Left lung (tissue), 14 donors: Measurements from ENCODE around the gene RELB. TPM values are rescaled to one million over a fixed set of nuclear protein-coding genes. Genes with fewer than 3 reads are reported as not detected.

ENCODE experiments used
- ATAC-seq: fragments of 200-7000 bp; cut with Tn5 transposase; one replicate; pipeline ENCODE4 v1.9.1; 2020; ENCODE audit warnings: moderate library complexity
- DNase-seq, 4 donors: peaks; one replicate each; pipeline ENCODE4 v3.0.0-alpha.2; 2013 to 2020
- H3K27ac ChIP-seq, 2 donors: fragments of 200-600 bp; sonication (generic) in 1 of 2; one replicate each; pipeline versions ENCODE4 v1.5.0 to v1.8.0; 2020 to 2021
- H3K27me3 ChIP-seq, 2 donors: fragments of 200-600 bp; sonication (generic) in 1 of 2; one replicate each; pipeline versions ENCODE4 v1.5.0 to v1.8.0; 2020 to 2021
- H3K36me3 ChIP-seq, 2 donors: fragments of 200-600 bp; sonication (generic) in 1 of 2; one replicate each; pipeline versions ENCODE4 v1.5.0 to v1.8.0; 2020 to 2021
- H3K4me1 ChIP-seq, 2 donors: fragments of 200-600 bp; one replicate each; pipeline ENCODE4 v1.8.0; 2021
- H3K4me3 ChIP-seq, 2 donors: fragments of 200-600 bp; sonication (generic) in 1 of 2; one replicate each; pipeline versions ENCODE4 v1.5.0 to v1.8.0; 2020 to 2021; ENCODE audit warnings: mild to moderate bottlenecking in 1 of 2
- H3K9me3 ChIP-seq, 2 donors: fragments of 200-600 bp; sonication (generic) in 1 of 2; one replicate each; pipeline versions ENCODE4 v1.5.0 to v1.8.0; 2020 to 2021
- CTCF ChIP-seq, 2 donors: fragments of 200-600 bp; sonication (generic) in 1 of 2; IDR thresholded peaks; one replicate each; pipeline versions ENCODE4 v1.5.0 to v1.8.0; 2021; ENCODE audit warnings: antibody characterized with exemption in 2 of 2
- intact Hi-C, 2 donors: fragments of 100-400 bp; cut with DNase I; formaldehyde crosslinking; loops; one replicate each; pipeline versions ENCODE4 v1.11.2 to v1.14.2; 2022
- long read RNA-seq, 12 donors: library from polyadenylated mRNA in 2 of 12; unstranded in 2 of 12; transcript quantifications; one replicate each; pipeline ENCODE4 v2.0.0 and lab custom pipeline, GENCODE V29; 2019 to 2026
- polyA plus RNA-seq, 6 donors: library from polyadenylated mRNA; unstranded; fragments of 120-200 nt; gene quantifications; one replicate each; pipeline ENCODE4 v1.2.1, GENCODE V29; 2013; ENCODE audit not compliant: insufficient read length in 6 of 6
- total RNA-seq, 2 donors: library from RNA; stranded (reverse); fragmentation: NEBNext Ultra II Directional; extraction: Animal tissue kit (Norgen Biotek cat#: 25700); gene quantifications; one replicate each; pipeline ENCODE4 v1.2.1, GENCODE V29; 2021
- donor health status: DM: no; HTN: yes; CAD: no.
- donor health status: DM: no; HTN: no; CAD: no.

The RELB gene
- total RNA-seq (10 to 100 TPM; 13.2 to 18.7 TPM), polyA plus RNA-seq (1 to 10 TPM; 3.7 to 6.0 (median 5.2) TPM)
- long read RNA-seq, donor 1 = 0 reads
- long read RNA-seq, donor 2, partial matches to known transcripts = 0 of 1 reads
- long read RNA-seq, donor 2, other reads (novel, unspliced or antisense) = 0 of 1 reads
- long read RNA-seq, donor 3 = 0 reads
- long read RNA-seq, donor 4, partial matches to known transcripts = 4 of 12 reads
- long read RNA-seq, donor 4, other reads (novel, unspliced or antisense) = 5 of 12 reads
- long read RNA-seq, donor 5 = 0 reads
- long read RNA-seq, donor 6 = 0 reads
- long read RNA-seq, donor 7 = 0 reads
- long read RNA-seq, donor 8 = 0 reads
- long read RNA-seq, donor 9 = 0 reads
- long read RNA-seq, donor 10, transcript RELB-202 (11 exons, 2,219 nt) = major isoform, 6 of 16 reads
- long read RNA-seq, donor 10, partial matches to known transcripts = 9 of 16 reads
- long read RNA-seq, donor 10, other reads (novel, unspliced or antisense) = 1 of 16 reads
- long read RNA-seq, donor 11 = 0 reads
- long read RNA-seq, donor 12 = 0 reads

GRCh38 chr19:45001087-45001739 lies at the start of gene RELB:
Gene RELB, plus strand, starts transcription at chr19:45001464. Its CDS starts 116 bp downstream, at chr19:45001580.
- Histone ChIP-seq H3K27me3 (no peaks in the 10 kb centered on the region), H3K27ac (peak within 1 kb of the TSS; percentile 97 to 98), H3K9me3 (no peaks in the 10 kb centered on the region), H3K4me3 (peak within 1 kb of the TSS; percentile 58 to 70), H3K36me3 (peaks cover 0 to 35% of the 10 kb centered on the region in 2 donors), H3K4me1 (peaks cover 5 to 15% of the 10 kb centered on the region in 2 donors)
- TF ChIP-seq CTCF (IDR thresholded peaks at IDR 0.05) = no peak
- DNase-seq (peak; percentile 80 to 96 (median 94)), ATAC-seq (peak; percentile 57)
- intact Hi-C loops = no loop called here

GRCh38 chr19:44954278-44954648 lies 47.0 kb upstream of the RELB start:
- peaks cover 7 to 49% of the 10 kb centered on the region in 2 donors for H3K4me1 ChIP-seq
- peaks cover 0 to 10% of the 10 kb centered on the region in 2 donors for H3K36me3 ChIP-seq
- DNase-seq (no peak), ATAC-seq (no peak)
- peak overlapping the region; percentile 87 to 94 for H3K27ac ChIP-seq
- intact Hi-C loops = loop anchor here in 1 of 2 donors (5.0 kb wide), 1 partner anchor 52 kb away; no protein-coding TSS in a partner anchor
- no peaks in the 10 kb centered on the region for H3K9me3 ChIP-seq
- no peaks in the 10 kb centered on the region for H3K27me3 ChIP-seq
- peak overlapping the region; percentile 91 to 97 for H3K4me3 ChIP-seq
- no peak for TF ChIP-seq CTCF (IDR thresholded peaks at IDR 0.05)

GRCh38 chr19:44954649-44955504 lies 46.4 kb upstream of the RELB start, which contains the start of gene CLPTM1:
Gene CLPTM1, plus strand, starts transcription at chr19:44955380. Its CDS starts 16 bp downstream, at chr19:44955396.
- no peaks in the 10 kb centered on the region for H3K27me3 ChIP-seq
- H3K4me1 ChIP-seq = peaks cover 7 to 49% of the 10 kb centered on the region in 2 donors
- no peaks in the 10 kb centered on the region for H3K9me3 ChIP-seq
- no peak for TF ChIP-seq CTCF (IDR thresholded peaks at IDR 0.05)
- intact Hi-C loops = loop anchor here in 1 of 2 donors (5.0 kb wide), 1 partner anchor 53 kb away; no protein-coding TSS in a partner anchor
- ATAC-seq = peak; percentile 95
- H3K36me3 ChIP-seq = peaks cover 0 to 5% of the 10 kb centered on the region in 2 donors
- DNase-seq = peak; percentile 97 to 99 (median 98)
- peak within 1 kb of the TSS; percentile 87 to 94 for H3K27ac ChIP-seq
- peak within 1 kb of the TSS; percentile 91 to 97 for H3K4me3 ChIP-seq

GRCh38 chr19:44955505-44956439 lies 45.5 kb upstream of the RELB start:
- peaks cover 7 to 49% of the 10 kb centered on the region in 2 donors for H3K4me1 ChIP-seq
- intact Hi-C loops = no loop called here
- TF ChIP-seq CTCF (IDR thresholded peaks at IDR 0.05) = no peak
- H3K4me3 ChIP-seq = peak overlapping the region; percentile 91 to 97
- ATAC-seq = peak; percentile 22
- H3K27ac ChIP-seq = peak overlapping the region in 1 of 2 donors; percentile 87
- H3K36me3 ChIP-seq = peaks cover 0 to 7% of the 10 kb centered on the region in 2 donors
- DNase-seq = no peak
- no peaks in the 10 kb centered on the region for H3K27me3 ChIP-seq
- no peaks in the 10 kb centered on the region for H3K9me3 ChIP-seq
